Smooth muscle cell (in vitro differentiated cells): Measurements from ENCODE around the gene MCRS1. TPM values are rescaled to one million over a fixed set of nuclear protein-coding genes. Genes with fewer than 3 reads are reported as not detected.
A peak's percentile ranks its signal among the peaks of the same experiment; 100 is the strongest.

Experiments
- DNase-seq: peaks from one replicate; lab custom pipeline; 2025; ENCODE audit not compliant: unreplicated experiment; lab: John Stamatoyannopoulos, UW
- H2AFZ ChIP-seq: fragments of 200-600 bp; sonication (generic); 2 replicates; pipeline ENCODE4 v1.6.0; 2016; ENCODE audit warnings: antibody characterized with exemption, low read depth, mild to moderate bottlenecking
- H3F3A ChIP-seq: fragments of 200-600 bp; sonication (generic); 2 replicates; pipeline ENCODE4 v1.6.0; 2017; ENCODE audit warnings: antibody characterized with exemption, low read depth
- H3K27ac ChIP-seq: fragments of 200-600 bp; sonication (generic); 2 replicates; pipeline ENCODE4 v1.5.1; 2016; ENCODE audit warnings: low read depth, mild to moderate bottlenecking
- H3K27me3 ChIP-seq: fragments of 200-600 bp; sonication (generic); 2 replicates; pipeline ENCODE4 v1.6.1; 2016; ENCODE audit warnings: low read depth, mild to moderate bottlenecking
- H3K36me3 ChIP-seq: fragments of 200-600 bp; sonication (generic); 2 replicates; pipeline ENCODE4 v1.5.1; 2016; ENCODE audit warnings: low read depth
- H3K4me1 ChIP-seq: fragments of 200-600 bp; sonication (generic); 2 replicates; pipeline ENCODE4 v1.5.1; 2016; ENCODE audit warnings: low read depth
- H3K4me2 ChIP-seq: fragments of 200-600 bp; sonication (generic); 2 replicates; pipeline ENCODE4 v1.6.0; 2016; ENCODE audit warnings: mild to moderate bottlenecking
- H3K4me3 ChIP-seq: fragments of 200-600 bp; sonication (generic); 2 replicates; pipeline ENCODE4 v1.5.1; 2016; ENCODE audit warnings: mild to moderate bottlenecking
- H3K79me2 ChIP-seq: fragments of 200-600 bp; sonication (generic); 2 replicates; pipeline ENCODE4 v1.6.0; 2016; ENCODE audit warnings: low read depth, mild to moderate bottlenecking
- H3K9ac ChIP-seq: fragments of 200-600 bp; sonication (generic); 2 replicates; pipeline ENCODE4 v1.6.0; 2016; ENCODE audit warnings: low read depth
- H3K9me3 ChIP-seq: fragments of 200-600 bp; sonication (generic); replicated peaks from 2 replicates; pipeline ENCODE4 v1.5.1; 2016; ENCODE audit warnings: low read depth
- H4K20me1 ChIP-seq: fragments of 200-600 bp; sonication (generic); 2 replicates; pipeline ENCODE4 v1.6.0; 2016; ENCODE audit warnings: low read depth
- WGBS: methylation state at CpG from one replicate; pipeline ENCODE4 v1.1.7; 2016; ENCODE audit warnings: low lambda C conversion rate; 5-methylcytosine and 5-hydroxymethylcytosine counted together
- polyA plus RNA-seq: library from polyadenylated mRNA; unstranded; fragments of >200 nt; fragmentation: Nextera tagmentation; extraction: Ambion mirVana; gene quantifications from 2 replicates; pipeline ENCODE4 v1.2.1, GENCODE V29; 2016
- total RNA-seq: library from RNA; depleted of rRNA; stranded (reverse); fragments of >200 nt; gene quantifications from 2 replicates; pipeline ENCODE4 v1.2.3, GENCODE V29; 2014
- TF ChIP-seq, protein P1 (sequence below): fragments of 200-600 bp; sonication (generic); IDR thresholded peaks from 2 replicates; pipeline ENCODE4 v1.5.1; 2017; ENCODE audit warnings: borderline replicate concordance, mild to moderate bottlenecking, antibody characterized with exemption; ENCODE audit not compliant: insufficient read depth, poor library complexity, severe bottlenecking

Gene MCRS1
- total and polyA plus RNA-seq, 2 experiments from 2014 or later: 41.4 to 54.4 TPM

- TF ChIP-seq, protein P1, sequence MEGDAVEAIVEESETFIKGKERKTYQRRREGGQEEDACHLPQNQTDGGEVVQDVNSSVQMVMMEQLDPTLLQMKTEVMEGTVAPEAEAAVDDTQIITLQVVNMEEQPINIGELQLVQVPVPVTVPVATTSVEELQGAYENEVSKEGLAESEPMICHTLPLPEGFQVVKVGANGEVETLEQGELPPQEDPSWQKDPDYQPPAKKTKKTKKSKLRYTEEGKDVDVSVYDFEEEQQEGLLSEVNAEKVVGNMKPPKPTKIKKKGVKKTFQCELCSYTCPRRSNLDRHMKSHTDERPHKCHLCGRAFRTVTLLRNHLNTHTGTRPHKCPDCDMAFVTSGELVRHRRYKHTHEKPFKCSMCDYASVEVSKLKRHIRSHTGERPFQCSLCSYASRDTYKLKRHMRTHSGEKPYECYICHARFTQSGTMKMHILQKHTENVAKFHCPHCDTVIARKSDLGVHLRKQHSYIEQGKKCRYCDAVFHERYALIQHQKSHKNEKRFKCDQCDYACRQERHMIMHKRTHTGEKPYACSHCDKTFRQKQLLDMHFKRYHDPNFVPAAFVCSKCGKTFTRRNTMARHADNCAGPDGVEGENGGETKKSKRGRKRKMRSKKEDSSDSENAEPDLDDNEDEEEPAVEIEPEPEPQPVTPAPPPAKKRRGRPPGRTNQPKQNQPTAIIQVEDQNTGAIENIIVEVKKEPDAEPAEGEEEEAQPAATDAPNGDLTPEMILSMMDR: no peak
- H3K9me3 ChIP-seq: no peaks in the 10 kb centered on the region
- H2AFZ ChIP-seq: no peak overlapping the region
- no peaks in the 10 kb centered on the region for H3K79me2 ChIP-seq
- peaks cover 82% of the 10 kb centered on the region for H3K27me3 ChIP-seq
- H3F3A ChIP-seq: no peaks in the 10 kb centered on the region
- H3K4me1 ChIP-seq: peaks cover 6% of the 10 kb centered on the region
- no peak overlapping the region for H3K9ac ChIP-seq
- peak overlapping the region; percentile 51 for H3K4me3 ChIP-seq
- peak overlapping the region; percentile 91 for H3K4me2 ChIP-seq
- H3K27ac ChIP-seq: no peak overlapping the region
- no peaks in the 10 kb centered on the region for H3K36me3 ChIP-seq
- no peaks in the 10 kb centered on the region for H4K20me1 ChIP-seq
- 2% methylated on average over 56 of the region's 61 CpGs for WGBS
- DNase-seq: no peak
Observed at GRCh38 chr12:49537752-49538509, 30.0 kb downstream of the MCRS1 start.

DNA sequence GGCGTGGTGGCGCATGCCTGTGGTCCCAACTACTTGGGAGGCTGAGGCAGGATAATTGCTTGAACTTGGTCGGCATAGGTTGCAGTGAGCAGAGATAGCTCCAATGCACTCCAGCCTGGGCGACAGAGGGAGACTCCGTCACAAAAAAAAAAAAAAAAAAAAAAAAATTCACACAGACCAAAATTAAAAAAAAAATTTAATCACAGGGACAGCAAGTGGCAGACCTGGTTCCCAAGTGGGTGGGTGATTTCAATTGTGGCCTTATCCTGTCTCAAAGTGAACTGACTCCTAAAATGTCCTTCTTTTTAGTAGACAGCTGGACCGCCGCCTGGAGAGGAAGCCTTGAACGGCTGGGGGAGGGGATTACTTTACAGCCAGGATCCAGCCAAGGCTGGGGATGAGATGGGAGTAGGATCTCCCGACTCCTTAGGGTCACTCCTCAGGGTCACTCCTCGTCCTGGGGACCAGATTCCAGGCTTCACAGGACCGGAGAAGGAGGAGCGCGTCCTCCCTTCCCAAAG lies 30.7 kb downstream of the MCRS1 start:
- no peak for DNase-seq
- no peak overlapping the region for H2AFZ ChIP-seq
- peak overlapping the region; percentile 91 for H3K4me2 ChIP-seq
- peaks cover 6% of the 10 kb centered on the region for H3K4me1 ChIP-seq
- peaks cover 76% of the 10 kb centered on the region for H3K27me3 ChIP-seq
- H4K20me1 ChIP-seq: no peaks in the 10 kb centered on the region
- no peaks in the 10 kb centered on the region for H3K9me3 ChIP-seq
- H3K79me2 ChIP-seq: no peaks in the 10 kb centered on the region
- peak overlapping the region; percentile 51 for H3K4me3 ChIP-seq
- TF ChIP-seq, protein P1: no peak
- no peaks in the 10 kb centered on the region for H3K36me3 ChIP-seq
- H3F3A ChIP-seq: no peaks in the 10 kb centered on the region
- no peak overlapping the region for H3K27ac ChIP-seq
- WGBS: 21% methylated on average over 13 of the region's 13 CpGs
- H3K9ac ChIP-seq: no peak overlapping the region

- no peaks in the 10 kb centered on the region for H3F3A ChIP-seq
- H3K27me3 ChIP-seq: peaks cover 69% of the 10 kb centered on the region
- no peaks in the 10 kb centered on the region for H4K20me1 ChIP-seq
- no peaks in the 10 kb centered on the region for H3K36me3 ChIP-seq
- H3K9me3 ChIP-seq: no peaks in the 10 kb centered on the region
- H2AFZ ChIP-seq: no peak overlapping the region
- H3K4me1 ChIP-seq: peaks cover 6% of the 10 kb centered on the region
- no peak overlapping the region for H3K27ac ChIP-seq
- no peak overlapping the region for H3K9ac ChIP-seq
- DNase-seq: no peak
- no peak overlapping the region for H3K4me3 ChIP-seq
- TF ChIP-seq, protein P1: no peak
- no peak overlapping the region for H3K4me2 ChIP-seq
- WGBS: 65% methylated on average over 3 of the region's 3 CpGs
- H3K79me2 ChIP-seq: no peaks in the 10 kb centered on the region
Observed at GRCh38 chr12:49536526-49537071, 31.3 kb downstream of the MCRS1 start.
